ENCODE results near the gene EEF1A2.

The EEF1A2 gene

GRCh38 chr20:63498960-63499337 is at the start of gene EEF1A2:
Gene EEF1A2 (minus strand): TSS chr20:63499083. CDS start chr20:63497763, 1,320 bp downstream.
- peak; percentile 55 for DNase-seq

DNA sequence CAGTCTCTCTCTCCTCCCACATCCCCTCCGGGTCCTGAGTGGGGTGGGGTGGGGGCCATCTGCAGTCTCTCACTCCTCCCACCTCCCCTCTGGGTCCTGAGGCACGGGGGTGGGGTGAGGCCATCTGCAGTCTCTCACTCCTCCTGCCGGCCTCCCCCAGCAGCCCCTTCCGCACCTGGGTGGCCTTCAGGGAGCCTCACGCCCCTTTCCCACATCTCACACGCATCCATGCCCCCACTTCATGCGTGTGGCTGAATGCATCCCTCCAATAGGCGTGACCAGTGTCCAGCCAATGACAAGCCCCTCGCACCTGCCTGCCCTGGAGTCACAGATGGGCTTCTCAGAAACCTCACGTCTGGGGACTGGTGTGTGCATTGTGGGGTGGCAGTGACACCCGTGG is 49.7 kb upstream of the EEF1A2 start:
- no peak for DNase-seq

- no peak for DNase-seq
Observed at GRCh38 chr20:63547725-63548480, 49.0 kb upstream of the EEF1A2 start, which contains the start of gene SRMS. Gene SRMS (minus strand): TSS chr20:63547749. CDS start chr20:63547463, 286 bp downstream.

GRCh38 chr20:63546956-63547724 is 48.3 kb upstream of the EEF1A2 start:
- no peak for DNase-seq

GRCh38 chr20:63546256-63546955 is 47.5 kb upstream of the EEF1A2 start:
- no peak for DNase-seq

DNA sequence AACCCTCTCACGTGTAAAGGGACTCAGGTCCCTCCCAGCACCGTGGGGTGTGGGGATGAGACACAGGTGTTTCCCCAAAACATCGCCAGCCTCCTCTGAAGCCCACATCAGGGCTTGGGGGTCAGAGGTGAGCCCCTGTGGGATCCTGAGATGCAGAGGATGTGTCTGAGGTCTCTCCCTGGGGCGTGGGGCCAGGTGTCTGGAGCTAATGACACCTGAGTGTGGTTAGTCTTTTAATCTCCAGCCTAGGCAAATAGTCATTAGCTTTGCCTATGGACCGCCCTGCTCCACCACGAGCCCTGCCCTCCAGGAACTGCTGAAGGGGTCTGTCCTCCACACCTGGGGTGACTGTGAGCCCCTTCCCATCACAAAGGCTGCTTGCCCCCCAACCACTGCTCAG is 46.9 kb upstream of the EEF1A2 start:
- no peak for DNase-seq

GRCh38 chr20:63544958-63545516 is 46.2 kb upstream of the EEF1A2 start:
- DNase-seq: no peak

DNA sequence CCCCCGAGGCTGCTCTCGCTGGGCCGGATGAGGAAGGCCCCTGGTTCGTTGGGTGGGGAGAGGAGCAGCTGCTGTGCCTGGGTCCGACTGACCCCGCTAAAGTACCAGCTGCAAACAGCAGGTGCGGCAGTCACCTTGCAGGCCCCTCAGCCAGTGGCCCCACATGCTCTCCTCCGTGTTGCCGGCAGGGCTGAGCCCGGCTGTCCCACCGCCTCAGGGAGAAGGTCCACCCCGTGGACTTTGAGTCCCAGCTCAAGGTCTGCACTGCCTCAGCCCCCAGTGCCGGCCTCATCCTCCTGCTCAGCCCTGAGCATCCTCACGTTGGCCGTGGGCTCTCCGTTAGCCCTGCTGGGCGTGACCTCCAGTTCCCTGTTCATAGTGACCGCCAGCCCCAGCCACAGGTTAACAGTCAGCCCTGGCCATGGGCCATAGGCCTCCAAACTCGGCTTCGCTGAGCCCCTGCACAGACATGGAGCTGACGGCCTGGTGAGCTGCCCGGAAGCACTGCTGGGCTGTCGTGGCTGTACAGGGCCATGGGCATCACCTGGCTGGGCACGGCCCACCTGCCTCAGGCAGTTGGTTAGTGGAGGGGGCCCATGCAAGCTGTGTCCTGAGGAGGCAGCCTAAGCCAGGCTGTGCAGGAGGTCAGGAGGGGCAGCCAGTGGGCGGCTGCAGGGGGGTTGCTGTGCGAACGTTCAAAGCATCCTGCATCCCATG is 45.5 kb upstream of the EEF1A2 start:
- DNase-seq: no peak

- DNase-seq: no peak
Observed at GRCh38 chr20:63543733-63544132, 44.9 kb upstream of the EEF1A2 start.

DNA sequence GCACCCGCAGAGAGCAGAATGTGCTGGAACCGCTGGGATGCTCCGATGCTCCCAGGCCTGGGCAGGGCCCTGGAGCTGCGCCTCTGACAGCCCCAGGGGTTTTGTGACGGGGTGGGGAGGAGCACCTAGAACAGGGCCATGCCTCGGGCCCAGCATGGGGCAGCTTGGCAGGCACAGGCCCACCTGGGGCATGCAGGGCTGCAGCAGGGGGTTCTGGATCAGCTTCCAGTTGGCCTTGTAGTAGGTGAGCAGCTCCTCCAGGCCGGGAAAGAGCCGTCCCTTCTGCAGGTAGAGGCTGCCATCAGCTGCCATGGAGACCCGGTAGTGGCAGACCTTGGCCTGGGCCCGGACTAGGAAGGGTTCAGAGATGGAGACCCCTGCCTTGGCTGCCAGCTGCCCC is 44.2 kb upstream of the EEF1A2 start:
- no peak for DNase-seq

- no peak for DNase-seq
Observed at GRCh38 chr20:63542696-63543095, 43.8 kb upstream of the EEF1A2 start.

GRCh38 chr20:63542031-63542559 is 43.2 kb upstream of the EEF1A2 start:
- DNase-seq: no peak

DNA sequence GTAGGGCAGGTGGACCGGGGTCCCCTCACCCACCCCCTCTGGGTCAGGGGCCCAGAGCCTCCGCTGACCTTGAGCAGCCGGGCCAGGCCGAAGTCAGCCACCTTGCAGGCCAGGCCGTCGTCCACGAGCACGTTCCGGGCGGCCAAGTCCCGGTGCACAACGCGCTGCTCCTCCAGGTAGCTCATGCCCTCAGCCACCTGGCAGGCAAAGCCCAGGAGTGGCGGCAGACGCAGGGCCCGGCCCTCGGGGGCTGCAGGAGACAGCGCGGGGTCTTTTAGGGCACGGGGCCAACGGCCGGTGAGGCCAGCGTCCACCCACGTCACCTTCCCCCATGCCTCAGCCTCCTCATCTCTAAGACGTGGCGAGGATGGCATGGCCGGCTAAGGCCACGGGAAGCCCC is 42.5 kb upstream of the EEF1A2 start:
- DNase-seq: no peak

- no peak for DNase-seq
Observed at GRCh38 chr20:63540417-63541186, 41.7 kb upstream of the EEF1A2 start.

GRCh38 chr20:63539441-63540370 is 40.8 kb upstream of the EEF1A2 start:
- no peak for DNase-seq

DNA sequence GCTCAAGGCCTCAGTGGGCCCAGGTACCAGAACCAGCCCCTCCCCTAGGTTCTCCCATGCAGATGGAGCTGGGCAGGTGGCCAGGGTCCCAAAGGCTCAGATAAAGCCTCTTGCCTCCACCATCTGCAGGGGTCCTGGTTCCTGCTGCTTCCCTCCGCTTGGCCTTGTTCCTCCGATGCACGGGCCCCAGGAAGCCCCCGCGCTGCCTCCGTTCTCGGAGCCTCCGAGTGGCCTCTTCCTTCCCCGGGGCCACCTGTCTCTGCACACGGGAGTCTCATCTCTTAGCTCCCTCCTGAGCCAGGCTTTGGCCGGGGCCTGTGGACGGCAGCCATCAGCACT is 40.2 kb upstream of the EEF1A2 start:
- DNase-seq: no peak

GRCh38 chr20:63538204-63539091 is 39.6 kb upstream of the EEF1A2 start:
- peak; percentile 34 for DNase-seq

- DNase-seq: peak; percentile 96
Observed at GRCh38 chr20:63537525-63538203, 38.8 kb upstream of the EEF1A2 start.

- no peak for DNase-seq
Observed at GRCh38 chr20:63536997-63537524, 38.2 kb upstream of the EEF1A2 start, which contains the start of gene PTK6. Gene PTK6 (minus strand): TSS chr20:63537376. CDS start chr20:63537314, 62 bp downstream.
